Peyer's patch (tissue), 4 donors: ENCODE results near the gene SCLY.

Experiments used
- CTCF ChIP-seq, 6 experiments: fragments of 450-650 bp in 4 of 6; fragments of 200-600 bp in 2 of 6; sonication (generic) in 1 of 6; IDR thresholded peaks; one replicate each; pipeline ENCODE4 v1.5.1; 2017 to 2019; ENCODE audit warnings: antibody characterized with exemption in 6 of 6, mild to moderate bottlenecking in 3 of 6, moderate library complexity in 1 of 6
- POLR2A ChIP-seq, 2 donors: fragments of 450-650 bp; IDR thresholded peaks; one replicate each; pipeline ENCODE4 v1.5.1; 2017; ENCODE audit warnings: antibody characterized with exemption in 2 of 2, mild to moderate bottlenecking in 2 of 2, moderate library complexity in 2 of 2

GRCh38 chr2:238123218-238123971, 62.6 kb downstream of the SCLY start:
- no peak for TF ChIP-seq CTCF (IDR thresholded peaks at IDR 0.05)
- TF ChIP-seq POLR2A (IDR thresholded peaks at IDR 0.05) = no peak
